GM23248 (cell line): Measurements from ENCODE around the gene USE1. TPM values are rescaled to one million over a fixed set of nuclear protein-coding genes. Genes with fewer than 3 reads are reported as not detected.

Source experiments
- DNase-seq: peaks from one replicate; pipeline ENCODE4 v3.0.0-alpha.2; 2015
- H2AFZ ChIP-seq: fragments of 200-600 bp; sonication (generic); 2 replicates; pipeline ENCODE4 v1.6.1; 2016; ENCODE audit warnings: antibody characterized with exemption
- H3F3A ChIP-seq: fragments of 200-600 bp; sonication (generic); 2 replicates; pipeline ENCODE4 v1.6.1; 2016; ENCODE audit warnings: mild to moderate bottlenecking, antibody characterized with exemption, mixed run types; ENCODE audit not compliant: insufficient read depth
- H3K27ac ChIP-seq: fragments of 200-600 bp; sonication (generic); 2 replicates; pipeline ENCODE4 v1.5.1; 2016; ENCODE audit warnings: mild to moderate bottlenecking
- H3K27me3 ChIP-seq: fragments of 200-600 bp; sonication (generic); replicated peaks from 2 replicates; pipeline ENCODE4 v1.6.1; 2016; ENCODE audit warnings: mild to moderate bottlenecking; ENCODE audit not compliant: insufficient read depth
- H3K36me3 ChIP-seq: fragments of 200-600 bp; sonication (generic); 2 replicates; pipeline ENCODE4 v1.6.1; 2016; ENCODE audit warnings: low read depth, mild to moderate bottlenecking
- H3K4me1 ChIP-seq: fragments of 200-600 bp; sonication (generic); 2 replicates; pipeline ENCODE4 v1.6.1; 2016; ENCODE audit warnings: mild to moderate bottlenecking; ENCODE audit not compliant: insufficient read depth
- H3K4me2 ChIP-seq: fragments of 200-600 bp; sonication (generic); one replicate; pipeline ENCODE4 v1.6.1; 2016; ENCODE audit warnings: mild to moderate bottlenecking; ENCODE audit not compliant: unreplicated experiment
- H3K4me3 ChIP-seq: fragments of 200-600 bp; sonication (generic); 2 replicates; pipeline ENCODE4 v1.5.1; 2016; ENCODE audit warnings: mild to moderate bottlenecking
- H3K79me2 ChIP-seq: fragments of 200-600 bp; sonication (generic); 2 replicates; pipeline ENCODE4 v1.6.1; 2016; ENCODE audit warnings: mild to moderate bottlenecking; ENCODE audit not compliant: insufficient read depth
- H3K9ac ChIP-seq: fragments of 200-600 bp; sonication (generic); 2 replicates; pipeline ENCODE4 v1.6.1; 2016; ENCODE audit warnings: mild to moderate bottlenecking
- H3K9me2 ChIP-seq: fragments of 200-600 bp; sonication (generic); 2 replicates; pipeline ENCODE4 v1.6.1; 2016; ENCODE audit warnings: mixed run types, mild to moderate bottlenecking, moderate library complexity; ENCODE audit not compliant: insufficient read depth
- H3K9me3 ChIP-seq: fragments of 200-600 bp; sonication (generic); one replicate; pipeline ENCODE4 v1.6.1; 2017; ENCODE audit warnings: low read depth
- H4K20me1 ChIP-seq: fragments of 200-600 bp; sonication (generic); 2 replicates; pipeline ENCODE4 v1.6.0; 2016; ENCODE audit not compliant: insufficient read depth
- EZH2 ChIP-seq: fragments of 200-600 bp; sonication (generic); IDR thresholded peaks from 2 replicates; pipeline ENCODE4 v1.6.1; 2018; ENCODE audit warnings: antibody characterized with exemption, mild to moderate bottlenecking; ENCODE audit not compliant: insufficient read depth, poor library complexity, severe bottlenecking
- EZH2phosphoT487 ChIP-seq: fragments of 200-600 bp; sonication (generic); IDR thresholded peaks from 2 replicates; pipeline ENCODE4 v1.6.1; 2018; ENCODE audit warnings: antibody characterized with exemption, moderate library complexity, mild to moderate bottlenecking, low read depth; ENCODE audit not compliant: insufficient read depth
- WGBS, 2 experiments: methylation state at CpG; one replicate each; pipeline ENCODE4 v1.1.6; 2015 to 2017; ENCODE audit warnings: low lambda C conversion rate in 2 of 2, low coverage in 1 of 2; ENCODE audit errors: missing lambda C conversion rate in 2 of 2; 5-methylcytosine and 5-hydroxymethylcytosine counted together
- in situ Hi-C: fragments of 300-500 bp; cut with MboI; formaldehyde crosslinking; loops from 2 replicates; pipeline ENCODE4 v1.15.0; 2020
- polyA plus RNA-seq: library from polyadenylated mRNA; unstranded; fragments of >200 nt; fragmentation: Nextera tagmentation; extraction: Ambion mirVana; gene quantifications from 2 replicates; pipeline ENCODE4 v1.2.1, GENCODE V29; 2016
- total RNA-seq: library from RNA; depleted of rRNA; stranded (reverse); fragments of >200 nt; shearing (Covaris generic); gene quantifications from 2 replicates; pipeline ENCODE4 v1.2.3, GENCODE V29; 2014

The USE1 gene
- total and polyA plus RNA-seq, 2 experiments from 2014 or later = 13.2 to 29.6 TPM

DNA sequence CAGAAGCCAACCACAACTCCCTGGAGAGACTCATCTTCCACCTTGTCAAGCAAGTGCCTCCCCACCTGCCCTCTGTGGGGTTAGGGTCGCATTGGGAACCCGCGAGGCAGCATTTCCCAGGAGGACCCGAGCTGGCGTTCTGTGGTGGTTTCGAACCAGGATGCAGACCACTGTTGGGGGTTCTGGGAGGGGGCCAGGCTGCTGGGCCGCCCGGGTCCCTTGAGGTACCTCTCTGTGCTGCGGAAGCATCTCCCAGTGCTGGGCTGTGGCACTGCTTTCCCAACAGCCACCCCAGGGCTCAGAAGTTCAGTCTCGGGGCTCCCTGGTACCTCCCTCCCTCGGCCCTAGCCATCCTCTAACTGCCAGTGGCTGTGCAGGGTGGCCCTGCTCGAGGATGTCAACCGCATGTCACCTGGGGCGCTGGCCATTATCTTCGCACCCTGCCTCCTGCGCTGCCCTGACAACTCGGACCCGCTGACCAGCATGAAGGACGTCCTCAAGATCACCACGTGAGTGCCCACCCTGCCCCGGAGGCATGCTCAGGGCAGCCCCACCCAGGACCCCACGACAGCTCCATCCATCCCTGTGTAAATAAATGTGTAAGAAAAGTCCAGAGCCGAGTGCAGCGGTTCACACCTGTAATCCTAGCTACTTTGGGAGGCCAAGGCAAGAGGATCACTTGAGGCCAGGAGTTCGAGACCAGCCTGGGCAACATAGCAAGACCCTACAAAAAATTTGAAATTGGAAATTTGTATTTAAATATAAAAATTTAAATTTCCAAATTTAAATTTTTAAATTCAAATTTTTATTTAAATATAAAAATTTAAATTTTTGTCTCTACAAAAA lies 8.2 kb upstream of the USE1 start:
- H3K4me3 ChIP-seq = no peak overlapping the region
- TF ChIP-seq EZH2phosphoT487 = no peak
- no peak for TF ChIP-seq EZH2
- in situ Hi-C loops = no loop called here
- 98% methylated on average over 24 to 25 of the region's 25 CpGs for WGBS, 2 experiments
- no peak overlapping the region for H2AFZ ChIP-seq
- H3K4me2 ChIP-seq = no peak overlapping the region
- no peaks in the 10 kb centered on the region for H3K9me3 ChIP-seq
- no peaks in the 10 kb centered on the region for H4K20me1 ChIP-seq
- peaks cover 25% of the 10 kb centered on the region; the same call in 1 of the 2 replicates for H3K36me3 ChIP-seq
- no peak for DNase-seq
- no peaks in the 10 kb centered on the region for H3K9me2 ChIP-seq
- H3K4me1 ChIP-seq = no peaks in the 10 kb centered on the region
- peaks cover 3% of the 10 kb centered on the region for H3F3A ChIP-seq
- H3K27ac ChIP-seq = no peak overlapping the region
- H3K27me3 ChIP-seq = no peaks in the 10 kb centered on the region
- no peak overlapping the region for H3K9ac ChIP-seq
- H3K79me2 ChIP-seq = no peaks in the 10 kb centered on the region

- in situ Hi-C loops = no loop called here
- H3K27ac ChIP-seq = no peak overlapping the region
- WGBS, 2 experiments = 78 to 80% methylated on average over 20 to 27 of the region's 28 CpGs
- no peak overlapping the region for H3K4me2 ChIP-seq
- peak; percentile 48 for DNase-seq
- H3K9ac ChIP-seq = no peak overlapping the region
- no peaks in the 10 kb centered on the region for H3K27me3 ChIP-seq
- H3K4me3 ChIP-seq = no peak overlapping the region
- H4K20me1 ChIP-seq = no peaks in the 10 kb centered on the region
- no peaks in the 10 kb centered on the region for H3K9me3 ChIP-seq
- TF ChIP-seq EZH2 (no peak), EZH2phosphoT487 (no peak)
- H3K79me2 ChIP-seq = no peaks in the 10 kb centered on the region
- peaks cover 5% of the 10 kb centered on the region for H3F3A ChIP-seq
- no peaks in the 10 kb centered on the region for H3K9me2 ChIP-seq
- no peak overlapping the region for H2AFZ ChIP-seq
- peaks cover under 1% of the 10 kb centered on the region; the same call in 1 of the 2 replicates for H3K4me1 ChIP-seq
- H3K36me3 ChIP-seq = peaks cover 20% of the 10 kb centered on the region; the same call in 1 of the 2 replicates
Measured at GRCh38 chr19:17209126-17210036, 5.8 kb upstream of the USE1 start.

- H4K20me1 ChIP-seq = no peaks in the 10 kb centered on the region
- no peaks in the 10 kb centered on the region for H3K9me3 ChIP-seq
- peaks cover 20% of the 10 kb centered on the region; the same call in 1 of the 2 replicates for H3K36me3 ChIP-seq
- no peak overlapping the region for H3K9ac ChIP-seq
- no peak overlapping the region for H3K4me3 ChIP-seq
- DNase-seq = peak; percentile 47
- no peak overlapping the region for H3K27ac ChIP-seq
- H3K79me2 ChIP-seq = no peaks in the 10 kb centered on the region
- H3K27me3 ChIP-seq = no peaks in the 10 kb centered on the region
- TF ChIP-seq EZH2 (no peak), EZH2phosphoT487 (no peak)
- in situ Hi-C loops = no loop called here
- no peak overlapping the region for H3K4me2 ChIP-seq
- H3F3A ChIP-seq = peaks cover 7% of the 10 kb centered on the region; the same call in 1 of the 2 replicates
- 86 to 93% methylated on average over 12 to 14 of the region's 14 CpGs for WGBS, 2 experiments
- H3K9me2 ChIP-seq = no peaks in the 10 kb centered on the region
- H3K4me1 ChIP-seq = peaks cover 4% of the 10 kb centered on the region; the same call in 1 of the 2 replicates
- no peak overlapping the region for H2AFZ ChIP-seq
Measured at GRCh38 chr19:17210296-17210695, 4.9 kb upstream of the USE1 start.
